ENCODE measurements around the gene TAGAP. TPM values are rescaled to one million over a fixed set of nuclear protein-coding genes. Genes with fewer than 3 reads are reported as not detected.

TAGAP gene
- polyA plus RNA-seq, 1 of the 3 experiments (the other 2 are of a cell fraction) = not detected

DNA sequence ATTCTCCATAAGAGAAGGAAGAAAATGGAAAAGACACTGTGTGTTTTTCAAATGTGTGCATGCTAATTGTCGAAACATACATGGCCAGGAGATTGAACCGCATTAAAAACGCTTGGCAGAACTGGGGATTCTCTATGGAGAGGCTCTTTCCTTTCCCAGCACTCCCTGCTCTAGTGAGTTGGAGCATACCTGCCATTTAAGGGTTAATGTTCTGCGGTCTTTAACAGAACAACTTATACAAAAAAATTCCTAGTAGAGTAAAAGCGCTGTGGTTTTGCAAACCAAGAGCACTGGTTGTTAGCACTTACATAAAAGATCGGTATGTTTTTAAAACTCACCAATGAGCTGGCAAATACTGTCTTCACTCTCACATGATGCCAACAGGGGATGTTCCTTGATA lies 1.5 kb downstream of the TAGAP start (continued):
- TF ChIP-seq, protein P1, sequence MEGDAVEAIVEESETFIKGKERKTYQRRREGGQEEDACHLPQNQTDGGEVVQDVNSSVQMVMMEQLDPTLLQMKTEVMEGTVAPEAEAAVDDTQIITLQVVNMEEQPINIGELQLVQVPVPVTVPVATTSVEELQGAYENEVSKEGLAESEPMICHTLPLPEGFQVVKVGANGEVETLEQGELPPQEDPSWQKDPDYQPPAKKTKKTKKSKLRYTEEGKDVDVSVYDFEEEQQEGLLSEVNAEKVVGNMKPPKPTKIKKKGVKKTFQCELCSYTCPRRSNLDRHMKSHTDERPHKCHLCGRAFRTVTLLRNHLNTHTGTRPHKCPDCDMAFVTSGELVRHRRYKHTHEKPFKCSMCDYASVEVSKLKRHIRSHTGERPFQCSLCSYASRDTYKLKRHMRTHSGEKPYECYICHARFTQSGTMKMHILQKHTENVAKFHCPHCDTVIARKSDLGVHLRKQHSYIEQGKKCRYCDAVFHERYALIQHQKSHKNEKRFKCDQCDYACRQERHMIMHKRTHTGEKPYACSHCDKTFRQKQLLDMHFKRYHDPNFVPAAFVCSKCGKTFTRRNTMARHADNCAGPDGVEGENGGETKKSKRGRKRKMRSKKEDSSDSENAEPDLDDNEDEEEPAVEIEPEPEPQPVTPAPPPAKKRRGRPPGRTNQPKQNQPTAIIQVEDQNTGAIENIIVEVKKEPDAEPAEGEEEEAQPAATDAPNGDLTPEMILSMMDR (IDR thresholded peaks at IDR 0.05) = no peak
- TF ChIP-seq, protein P2, sequence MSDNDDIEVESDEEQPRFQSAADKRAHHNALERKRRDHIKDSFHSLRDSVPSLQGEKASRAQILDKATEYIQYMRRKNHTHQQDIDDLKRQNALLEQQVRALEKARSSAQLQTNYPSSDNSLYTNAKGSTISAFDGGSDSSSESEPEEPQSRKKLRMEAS (IDR thresholded peaks at IDR 0.05; ENCODE audit: low read depth) = no peak
- TF ChIP-seq YY1 (IDR thresholded peaks at IDR 0.05; ENCODE audit: low read depth) = no peak

DNA sequence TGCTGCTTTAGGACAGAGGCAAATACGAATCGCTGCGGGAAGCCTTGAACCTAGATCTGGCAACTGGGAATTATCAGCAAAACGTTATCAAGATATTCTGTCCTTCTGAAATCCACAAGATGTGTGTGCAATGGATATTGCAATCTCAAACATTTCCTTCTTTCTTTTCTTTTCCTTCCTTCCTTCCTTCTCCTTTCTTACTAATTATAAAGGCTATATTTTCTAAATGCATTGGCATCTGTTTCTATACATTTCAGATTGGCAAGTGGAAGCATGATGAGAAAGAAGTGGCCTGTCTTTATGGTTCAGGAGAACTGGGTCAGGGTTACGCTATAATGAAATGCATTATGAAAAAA lies 2.0 kb downstream of the TAGAP start:
- H3K4me2 ChIP-seq = no peak overlapping the region
- CTCF ChIA-PET = interaction anchor here (0.6 to 10.7 kb wide), 28 partner anchors 8 to 612 kb away, joined by 3 to 152 read pairs (median 5); no protein-coding TSS in a partner anchor

More for the DNA sequence above, 2.0 kb downstream of the TAGAP start:
- Histone ChIP-seq H3K36me3 (replicated peaks in 1 of 2; ENCODE audit: control insufficient read depth in 1 of 2, insufficient read depth in 2 of 2, low read length in 1 of 2) (no peaks in the 10 kb centered on the region), H3K27me3 (ENCODE audit: insufficient read depth) (peaks cover 41% of the 10 kb centered on the region), H2AFZ (ENCODE audit: low read depth) (no peak overlapping the region), H3K27ac (ENCODE audit: low read depth in 2 of 2, low read length in 1 of 2) (no peak overlapping the region), H3K4me3 (ENCODE audit: low read depth in 2 of 2, low read length in 1 of 2) (no peak overlapping the region), H3K4me1 (ENCODE audit: control insufficient read depth in 1 of 2, insufficient read depth in 2 of 2, low read depth in 1 of 2, low read length in 1 of 2) (peaks cover 0 to 2% of the 10 kb centered on the region in 2 experiments; a peak in 1 of 4 replicates), H3F3A (replicated peaks; ENCODE audit: insufficient read depth) (no peaks in the 10 kb centered on the region), H3K9ac (no peak overlapping the region), H3K9me3 (no peaks in the 10 kb centered on the region), H4K20me1 (ENCODE audit: insufficient read depth) (no peaks in the 10 kb centered on the region), H3K9me2 (no peaks in the 10 kb centered on the region), H3K79me2 (ENCODE audit: insufficient read depth) (no peaks in the 10 kb centered on the region)
- no peak for DNase-seq
- 20% methylated on average over 5 of the region's 5 CpGs for WGBS (ENCODE audit: low lambda C conversion rate)
- POLR2A ChIA-PET = no interaction called here
- TF ChIP-seq, protein P3, sequence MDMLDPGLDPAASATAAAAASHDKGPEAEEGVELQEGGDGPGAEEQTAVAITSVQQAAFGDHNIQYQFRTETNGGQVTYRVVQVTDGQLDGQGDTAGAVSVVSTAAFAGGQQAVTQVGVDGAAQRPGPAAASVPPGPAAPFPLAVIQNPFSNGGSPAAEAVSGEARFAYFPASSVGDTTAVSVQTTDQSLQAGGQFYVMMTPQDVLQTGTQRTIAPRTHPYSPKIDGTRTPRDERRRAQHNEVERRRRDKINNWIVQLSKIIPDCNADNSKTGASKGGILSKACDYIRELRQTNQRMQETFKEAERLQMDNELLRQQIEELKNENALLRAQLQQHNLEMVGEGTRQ (IDR thresholded peaks at IDR 0.05; ENCODE audit: borderline replicate concordance, low read depth, low read length) = no peak
- TF ChIP-seq RCOR1 (IDR thresholded peaks at IDR 0.05; ENCODE audit: low read length) (no peak), JUND (IDR thresholded peaks at IDR 0.05) (no peak), TAF1 (IDR thresholded peaks at IDR 0.05; ENCODE audit: borderline replicate concordance, low read depth, low read length) (no peak), RXRA (IDR thresholded peaks at IDR 0.05; ENCODE audit: borderline replicate concordance, low read depth) (no peak)
- TF ChIP-seq, protein P4, sequence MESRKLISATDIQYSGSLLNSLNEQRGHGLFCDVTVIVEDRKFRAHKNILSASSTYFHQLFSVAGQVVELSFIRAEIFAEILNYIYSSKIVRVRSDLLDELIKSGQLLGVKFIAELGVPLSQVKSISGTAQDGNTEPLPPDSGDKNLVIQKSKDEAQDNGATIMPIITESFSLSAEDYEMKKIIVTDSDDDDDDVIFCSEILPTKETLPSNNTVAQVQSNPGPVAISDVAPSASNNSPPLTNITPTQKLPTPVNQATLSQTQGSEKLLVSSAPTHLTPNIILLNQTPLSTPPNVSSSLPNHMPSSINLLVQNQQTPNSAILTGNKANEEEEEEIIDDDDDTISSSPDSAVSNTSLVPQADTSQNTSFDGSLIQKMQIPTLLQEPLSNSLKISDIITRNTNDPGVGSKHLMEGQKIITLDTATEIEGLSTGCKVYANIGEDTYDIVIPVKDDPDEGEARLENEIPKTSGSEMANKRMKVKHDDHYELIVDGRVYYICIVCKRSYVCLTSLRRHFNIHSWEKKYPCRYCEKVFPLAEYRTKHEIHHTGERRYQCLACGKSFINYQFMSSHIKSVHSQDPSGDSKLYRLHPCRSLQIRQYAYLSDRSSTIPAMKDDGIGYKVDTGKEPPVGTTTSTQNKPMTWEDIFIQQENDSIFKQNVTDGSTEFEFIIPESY (IDR thresholded peaks at IDR 0.05; ENCODE audit: borderline replicate concordance, low read depth) = no peak

Measured in SK-N-SH (cell line).